ENCODE data around the gene TMEM260.
A peak's percentile ranks its signal among the peaks of the same experiment; 100 is the strongest.

TMEM260 gene

DNA sequence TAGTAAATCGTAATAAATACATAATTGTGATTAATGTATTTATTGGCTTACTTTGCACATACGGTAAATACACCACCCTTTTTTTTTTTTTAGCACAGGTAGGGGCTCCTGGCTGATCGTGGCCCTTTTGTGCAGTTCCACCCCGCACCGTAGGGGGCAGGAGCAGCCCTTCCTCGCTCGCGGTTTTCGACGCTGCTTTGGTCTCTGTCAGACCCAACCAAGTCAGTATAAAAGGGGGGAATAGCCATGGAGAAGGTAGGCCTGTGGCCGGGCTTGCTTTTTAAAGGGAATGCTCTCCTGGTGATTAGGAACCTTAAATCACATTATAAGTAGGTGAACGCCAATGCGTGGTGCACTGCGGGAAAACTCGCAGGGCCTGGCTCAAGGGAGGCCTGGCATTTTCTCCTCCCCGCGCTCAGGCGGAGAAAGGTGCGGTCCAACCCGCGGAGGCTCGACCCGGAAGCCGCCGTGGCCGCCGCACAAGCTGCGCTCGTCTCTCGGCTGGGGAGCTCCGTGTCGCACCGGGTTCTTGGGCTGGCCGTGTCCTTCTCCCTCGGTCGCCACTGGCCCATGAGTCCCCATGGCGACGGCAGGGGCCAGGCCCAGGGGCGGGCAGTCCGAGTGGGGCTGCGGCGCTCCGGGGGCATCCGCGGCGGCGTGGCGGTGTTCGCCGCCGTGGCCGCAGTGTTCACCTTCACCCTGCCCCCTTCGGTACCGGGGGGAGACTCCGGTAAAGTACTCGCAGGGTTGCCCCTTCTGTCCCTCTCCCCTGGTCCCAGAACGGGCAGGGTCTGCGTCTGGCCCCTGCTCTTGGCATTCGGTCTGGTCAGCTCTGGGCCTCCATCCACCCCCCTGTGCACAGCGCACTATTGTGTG is at the start of gene TMEM260:
TMEM260 (plus strand) TSS at position 454 of the 876 bp plus-strand sequence; CDS start at position 571, 117 bp downstream.
- peak; percentile 93 for DNase-seq (ENCODE audit: low spot score)

DNA sequence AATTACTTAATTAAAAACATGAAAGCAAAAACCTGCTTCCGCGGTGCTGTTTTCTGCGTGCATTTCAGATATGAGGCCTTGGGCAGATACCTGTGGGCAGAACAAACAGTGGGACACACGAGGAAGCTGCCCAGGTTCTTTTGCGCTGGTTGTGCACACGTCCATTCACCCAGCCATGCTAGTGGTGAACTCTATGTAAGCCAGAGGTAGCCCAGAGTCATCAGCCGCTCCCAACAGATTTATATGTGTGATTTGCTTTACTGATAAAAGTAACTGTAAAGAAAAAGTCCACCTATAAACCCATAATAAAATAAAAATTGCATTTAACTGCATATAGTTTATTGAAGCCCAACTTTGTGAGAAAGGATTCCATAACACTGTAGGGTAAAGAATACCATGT is 47.1 kb upstream of the TMEM260 start:
- DNase-seq (ENCODE audit: low spot score), result no peak

DNA sequence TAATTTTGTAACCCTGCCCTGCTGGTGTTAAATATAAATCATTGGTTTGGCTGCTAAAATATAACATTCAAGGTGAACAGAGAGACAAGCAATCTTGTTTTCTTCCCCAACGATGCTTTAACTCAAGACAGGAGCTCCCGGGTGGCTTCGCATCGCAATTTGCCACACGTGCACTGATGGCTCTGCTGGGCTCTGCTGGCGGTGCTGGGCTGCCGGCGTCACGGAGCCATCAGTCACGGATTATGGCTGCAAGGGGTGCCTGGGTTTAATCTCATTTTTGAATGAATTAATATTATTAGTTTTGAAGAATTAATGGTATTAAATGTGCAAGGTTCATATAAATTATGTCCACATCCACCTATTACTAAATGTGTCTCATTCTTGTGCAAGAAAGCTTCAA is 44.9 kb upstream of the TMEM260 start:
- DNase-seq (ENCODE audit: low spot score), result no peak

DNA sequence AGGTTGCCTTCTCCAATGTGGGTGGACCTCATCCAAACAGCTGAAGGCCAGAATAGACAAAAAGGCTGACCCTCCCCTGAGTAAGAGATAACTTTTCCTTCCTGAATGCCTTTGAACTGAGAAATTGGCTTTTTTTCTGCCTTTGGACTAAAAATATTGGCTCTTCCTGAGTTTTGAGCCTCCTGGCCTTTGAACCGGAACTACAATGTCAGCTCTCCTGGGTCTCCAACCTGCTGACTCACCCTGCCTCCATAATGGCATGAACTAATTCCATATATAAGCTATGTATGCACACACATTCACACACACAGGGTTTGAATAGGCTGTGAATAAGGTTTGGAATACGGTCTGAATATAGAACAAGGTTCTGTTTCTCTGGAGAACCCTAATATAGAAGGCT is 39.7 kb upstream of the TMEM260 start:
- DNase-seq (ENCODE audit: low spot score), result no peak

DNA sequence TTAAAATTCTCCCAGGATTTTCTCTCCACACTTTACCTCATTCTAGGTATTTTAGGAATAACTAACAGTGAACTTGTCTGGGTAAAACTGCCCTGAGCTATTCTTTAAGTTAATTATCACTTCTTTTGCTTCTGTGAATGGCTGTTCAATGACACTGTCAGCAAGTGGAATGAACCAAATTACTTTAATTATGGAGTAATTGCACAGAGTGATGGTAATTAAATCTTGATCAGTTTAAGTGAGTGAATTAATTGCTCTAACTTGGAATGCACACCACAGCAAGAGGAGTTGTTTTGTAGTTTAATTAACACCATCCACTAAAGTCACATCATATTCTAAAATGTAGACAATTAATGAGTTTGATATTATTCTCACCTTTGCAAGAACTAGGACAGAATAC is 36.2 kb upstream of the TMEM260 start:
- DNase-seq (ENCODE audit: low spot score), result no peak

DNA sequence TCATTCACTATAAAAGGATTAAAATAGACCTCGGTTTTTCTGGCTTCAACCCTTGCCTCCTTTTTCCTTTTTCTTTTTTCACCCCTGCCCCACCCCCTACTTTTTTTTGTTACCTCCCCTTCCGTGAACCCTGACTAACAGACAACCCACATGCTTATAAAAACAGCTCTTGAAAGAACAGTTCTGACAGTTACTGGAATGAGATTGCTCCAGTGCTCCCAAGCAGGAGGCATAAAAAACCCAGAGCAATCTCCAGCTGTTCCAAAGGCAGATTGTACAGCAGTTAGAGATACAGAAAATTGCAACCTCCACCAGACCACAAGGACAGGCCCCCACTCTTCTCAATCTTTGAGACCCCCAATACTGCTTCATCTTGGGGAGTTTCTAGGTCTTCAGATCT is 29.9 kb upstream of the TMEM260 start:
- no peak for DNase-seq (ENCODE audit: low spot score)

DNA sequence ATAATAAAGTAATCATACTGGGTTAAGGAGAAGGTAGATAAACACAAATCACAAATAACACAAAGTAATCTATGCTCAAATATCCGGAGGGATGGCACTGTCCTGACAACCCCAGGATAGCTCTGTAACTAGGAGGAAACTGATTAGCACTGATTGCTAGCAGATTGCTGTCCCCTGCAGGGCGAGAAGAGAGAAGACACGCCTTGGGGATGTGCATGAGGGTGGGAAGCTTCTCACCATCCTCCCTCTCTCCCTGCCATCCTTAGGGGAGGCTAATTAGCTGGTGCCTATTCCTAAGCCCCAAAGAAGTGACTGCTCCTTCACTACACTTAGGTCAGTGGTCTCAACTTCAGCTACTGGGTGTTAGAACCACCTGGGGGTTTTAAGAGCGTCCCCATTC is 27.0 kb upstream of the TMEM260 start:
- peak; percentile 67 for DNase-seq (ENCODE audit: low spot score)

DNA sequence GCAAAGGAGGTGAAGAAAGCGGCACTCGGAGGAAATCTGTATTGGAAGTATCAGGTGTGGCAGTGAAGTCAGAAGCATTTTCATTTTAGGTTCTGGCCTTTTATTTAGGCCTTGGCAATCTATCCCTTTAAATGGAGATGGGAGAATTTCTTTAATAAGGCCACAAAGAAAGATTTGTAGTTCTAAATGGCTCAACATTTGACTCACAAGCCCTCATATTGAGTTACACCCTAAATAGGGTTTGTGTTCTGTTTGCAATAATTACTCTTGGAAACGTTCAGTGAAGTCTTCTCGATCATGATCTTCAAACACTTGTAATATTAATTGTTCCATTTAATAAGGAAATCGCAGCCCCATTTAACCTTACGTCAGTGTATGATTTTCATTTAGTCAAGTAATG is 25.3 kb upstream of the TMEM260 start:
- DNase-seq (ENCODE audit: low spot score), result no peak

DNA sequence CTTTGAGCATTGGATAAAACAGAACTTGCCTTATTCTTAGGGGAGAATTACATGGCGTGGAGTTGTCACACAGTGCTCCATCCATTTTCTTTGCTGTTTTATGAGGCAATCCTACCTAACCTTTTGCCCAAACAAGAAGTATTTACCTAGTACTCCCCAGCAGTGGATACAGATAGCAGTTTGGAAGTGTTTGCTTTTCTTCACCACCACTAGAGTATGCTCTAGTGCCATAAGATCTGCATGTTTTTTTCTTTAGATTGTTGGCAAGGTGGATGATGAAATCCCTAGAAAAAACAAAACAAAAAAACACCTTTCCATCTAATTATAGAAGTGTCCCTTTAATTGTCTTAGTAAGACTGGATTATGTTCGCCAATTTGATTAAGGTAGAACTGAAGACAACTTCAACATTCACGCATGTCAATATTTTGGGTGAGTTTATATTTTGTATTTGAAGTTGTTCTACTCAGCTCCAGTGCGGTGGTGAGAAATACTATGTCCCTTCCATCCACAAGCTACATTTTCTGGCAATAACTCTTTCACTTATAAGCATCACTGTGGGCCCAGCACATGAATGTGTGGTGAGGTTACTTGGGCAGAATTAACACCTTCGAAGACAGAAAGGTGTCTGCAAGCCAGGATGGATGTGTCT is 23.6 kb upstream of the TMEM260 start:
- DNase-seq (ENCODE audit: low spot score), result peak; percentile 57

DNA sequence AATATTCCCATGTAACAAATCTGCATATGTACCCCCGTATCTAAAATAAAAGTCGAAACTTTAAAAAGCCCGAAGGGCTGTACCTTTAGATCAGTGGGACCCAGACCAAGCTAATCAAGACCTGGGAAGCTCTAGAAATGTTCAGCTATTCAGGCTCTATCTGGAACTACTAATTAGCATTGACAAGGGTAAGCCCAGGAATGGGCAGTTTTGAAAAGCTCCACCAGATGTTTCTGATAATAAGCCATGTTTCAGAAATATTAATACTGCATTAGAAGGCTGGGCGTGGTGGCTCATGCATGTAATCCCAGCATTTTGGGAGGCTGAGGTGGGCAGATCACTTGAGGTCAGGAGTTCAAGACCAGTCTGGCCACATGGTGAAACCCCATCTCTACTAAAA is 20.4 kb upstream of the TMEM260 start:
- no peak for DNase-seq (ENCODE audit: low spot score)

DNA sequence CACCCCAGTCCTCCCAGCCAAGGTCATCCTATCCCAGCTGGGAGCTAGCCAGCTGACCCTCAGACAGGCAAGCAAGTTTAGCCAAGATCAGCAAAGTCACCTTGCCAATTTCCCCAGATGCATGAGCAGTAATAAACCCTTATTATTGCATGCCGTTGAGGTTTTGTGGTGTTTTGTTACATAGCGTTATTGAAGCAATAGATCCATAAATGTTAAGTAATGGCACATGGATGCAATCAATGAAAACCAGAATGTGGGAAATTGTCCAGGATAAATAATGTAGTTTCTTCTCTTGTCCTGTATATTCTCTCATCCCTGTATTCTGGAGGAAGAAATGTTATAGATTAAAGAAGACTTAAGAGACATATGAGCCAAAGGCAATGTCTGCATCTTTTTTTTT is 18.0 kb upstream of the TMEM260 start:
- DNase-seq (ENCODE audit: low spot score), result no peak

DNA sequence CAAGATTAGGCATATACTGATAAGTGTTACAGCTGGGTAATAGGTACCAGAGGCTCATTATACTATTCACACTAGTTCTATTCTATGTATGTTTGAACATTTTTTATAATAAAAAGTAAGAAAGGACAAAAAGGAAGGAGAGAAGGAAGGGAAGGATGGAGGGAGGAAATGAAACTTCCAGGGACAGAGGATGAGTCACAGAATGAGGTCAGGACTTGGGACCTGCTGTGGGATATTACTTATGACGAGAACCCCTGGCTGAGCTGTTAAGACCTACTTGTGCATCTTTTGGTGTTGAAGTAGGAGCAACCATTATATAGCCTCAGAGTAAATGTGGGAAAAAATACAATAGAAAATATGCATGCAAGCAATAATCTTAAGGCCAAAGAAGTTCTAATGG is 16.7 kb upstream of the TMEM260 start:
- no peak for DNase-seq (ENCODE audit: low spot score)

DNA sequence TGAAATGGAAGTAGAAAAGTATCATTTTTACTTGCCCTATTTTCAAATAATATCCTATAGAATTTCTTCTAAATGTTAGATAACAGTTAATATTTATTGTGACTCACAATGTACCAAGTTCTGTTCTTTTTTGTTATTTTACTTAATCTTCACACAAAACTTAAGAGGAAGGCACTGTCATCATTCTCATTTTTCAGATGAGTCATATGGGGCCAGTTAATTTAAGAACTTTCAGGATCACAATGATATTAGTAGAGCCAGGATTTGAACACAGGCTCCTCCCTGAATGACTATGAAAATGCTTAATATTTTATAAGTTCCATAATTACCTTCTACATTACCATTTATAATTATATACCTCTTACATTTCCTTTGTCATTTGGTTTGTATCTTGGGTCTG is 10.4 kb upstream of the TMEM260 start:
- no peak for DNase-seq (ENCODE audit: low spot score)

DNA sequence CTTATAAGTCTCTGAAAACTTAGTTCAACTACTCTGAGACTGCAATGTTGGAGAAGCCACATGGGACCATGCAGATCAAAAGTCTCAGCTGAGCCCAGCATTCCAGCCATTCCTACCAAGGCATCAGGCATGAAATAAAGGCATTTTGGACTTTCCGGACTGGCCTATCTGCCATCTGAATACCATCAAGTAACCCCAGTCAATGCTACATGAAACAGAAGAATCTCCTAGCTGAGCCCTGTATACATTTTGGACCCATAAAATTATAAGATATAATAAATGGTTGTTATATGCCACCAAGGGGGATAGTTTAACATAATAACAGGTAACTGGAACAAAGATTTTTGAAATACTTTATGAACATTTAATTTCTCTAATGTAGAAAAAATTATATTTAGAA is 9.3 kb upstream of the TMEM260 start:
- DNase-seq (ENCODE audit: low spot score), result no peak

DNA sequence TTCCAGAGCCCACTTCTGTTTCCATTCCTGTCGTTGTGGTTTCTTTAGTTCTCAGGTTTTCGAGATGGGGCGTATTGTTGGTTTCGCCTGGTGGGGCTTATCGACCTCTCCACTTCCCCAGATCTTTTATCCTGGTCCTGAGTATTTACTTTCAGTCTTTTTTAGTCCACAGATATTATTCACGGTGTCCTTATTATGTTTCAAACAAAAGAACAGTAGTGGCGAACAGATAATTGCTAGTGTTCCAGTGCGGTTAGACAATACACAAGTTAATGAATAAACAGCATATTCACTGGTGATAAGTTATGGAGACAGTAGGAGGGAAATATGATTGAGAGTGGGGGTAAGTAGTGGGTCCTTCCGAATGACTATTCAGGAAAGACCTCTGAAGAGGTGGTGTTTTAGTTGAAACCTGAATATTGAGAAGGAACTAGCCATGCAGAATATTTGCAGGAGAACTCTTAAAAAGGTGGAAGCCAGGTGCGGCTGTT is 668 bp downstream of the TMEM260 start:
- no peak for DNase-seq (ENCODE audit: low spot score)

DNA sequence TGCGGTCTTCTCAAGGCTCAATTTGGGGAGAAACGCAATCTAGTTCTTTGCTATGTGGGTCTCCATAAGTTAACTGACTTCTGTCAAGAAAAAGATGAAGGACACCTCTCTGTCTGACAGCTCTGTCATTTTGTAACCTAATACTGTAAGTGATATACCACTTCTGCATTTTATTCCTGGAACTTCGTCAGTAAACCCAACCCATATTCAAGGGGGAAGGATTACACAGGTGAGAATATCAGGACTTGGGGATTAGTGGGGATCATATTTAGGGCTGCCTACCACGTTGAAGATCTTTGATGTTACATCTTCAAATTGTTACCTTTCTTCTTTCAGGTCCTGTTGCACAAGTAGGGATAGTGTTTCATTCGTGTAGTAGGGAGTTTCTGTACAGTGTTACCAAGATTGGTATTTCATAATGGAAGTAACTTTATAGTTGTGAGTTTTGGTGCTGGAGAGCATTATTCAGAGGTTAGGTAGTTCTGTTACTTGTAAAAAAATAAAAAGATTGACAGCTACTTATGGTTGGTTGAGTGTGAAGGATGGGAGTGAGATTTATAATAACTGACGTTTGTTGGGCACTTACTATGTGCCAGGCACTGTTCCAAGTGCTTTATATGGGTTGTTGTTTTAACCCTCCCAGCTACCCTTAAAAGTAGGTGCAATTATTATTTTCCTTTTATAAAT is 1.6 kb downstream of the TMEM260 start:
- DNase-seq (ENCODE audit: low spot score), result no peak

DNA sequence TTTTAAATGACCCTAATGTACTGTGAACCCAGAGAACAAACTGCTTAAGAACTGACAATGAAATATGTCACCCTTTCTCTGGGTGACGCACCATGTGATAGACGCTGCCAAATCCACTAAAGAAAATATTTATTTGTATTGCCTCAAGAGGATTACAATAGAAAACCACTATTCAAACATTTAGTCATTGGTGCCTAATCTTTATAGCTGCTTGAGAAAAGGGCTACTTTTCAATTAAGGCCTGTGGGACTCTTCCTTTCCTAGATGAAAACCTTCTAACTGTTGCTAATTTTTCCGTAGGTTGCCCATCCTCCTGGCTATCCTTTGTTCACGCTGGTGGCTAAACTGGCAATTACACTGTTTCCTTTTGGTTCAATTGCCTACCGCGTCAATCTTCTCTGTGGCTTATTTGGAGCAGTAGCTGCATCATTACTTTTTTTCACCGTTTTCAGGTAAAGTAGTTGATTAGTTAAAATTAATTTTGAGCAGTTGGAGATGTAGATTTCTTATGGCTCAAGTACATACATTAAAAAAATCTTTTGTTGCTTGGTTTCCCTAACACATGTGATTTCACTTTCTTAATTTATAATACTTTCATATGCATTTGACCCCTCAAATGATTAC is 6.0 kb downstream of the TMEM260 start:
- DNase-seq (ENCODE audit: low spot score), result no peak

DNA sequence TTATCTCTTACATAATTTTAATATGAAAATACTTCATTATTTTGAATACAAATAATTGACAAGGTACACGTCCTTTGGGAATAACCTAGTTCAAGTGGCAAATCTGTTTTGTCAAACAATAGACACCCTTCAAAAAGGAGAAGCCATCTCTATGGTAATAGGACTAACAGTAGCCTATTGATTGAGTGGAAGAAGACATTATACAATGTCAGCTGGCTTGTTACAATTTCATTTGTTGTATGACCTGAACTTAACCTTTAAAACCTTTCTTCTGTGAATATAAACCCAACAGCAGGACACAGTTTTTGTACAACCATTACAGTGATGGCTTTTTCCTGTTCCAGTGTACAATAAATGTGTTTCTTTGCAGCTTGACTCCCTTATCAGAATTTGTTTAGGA is 8.1 kb downstream of the TMEM260 start:
- DNase-seq (ENCODE audit: low spot score), result no peak

DNA sequence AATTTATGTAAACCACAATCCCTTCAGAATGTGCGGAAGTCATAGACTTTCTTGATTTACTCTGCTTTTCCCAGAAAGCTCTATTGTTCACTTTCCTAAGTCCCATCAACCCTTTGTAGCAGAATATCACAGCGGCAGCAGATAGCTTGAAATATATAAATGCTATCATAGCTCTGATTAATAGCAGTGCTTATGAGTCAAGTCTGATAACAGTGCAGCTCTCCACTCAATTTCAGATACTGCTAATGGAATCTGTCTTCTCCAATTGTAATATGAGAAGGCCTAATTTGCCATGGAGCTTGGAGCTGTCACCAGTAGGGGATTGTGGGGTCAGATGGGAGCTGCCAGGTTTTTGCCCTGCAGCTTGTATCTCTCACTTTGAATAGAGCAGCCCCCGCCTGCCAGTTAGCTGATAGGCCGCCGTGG is 10.9 kb downstream of the TMEM260 start:
- peak; percentile 42 for DNase-seq (ENCODE audit: low spot score)

DNA sequence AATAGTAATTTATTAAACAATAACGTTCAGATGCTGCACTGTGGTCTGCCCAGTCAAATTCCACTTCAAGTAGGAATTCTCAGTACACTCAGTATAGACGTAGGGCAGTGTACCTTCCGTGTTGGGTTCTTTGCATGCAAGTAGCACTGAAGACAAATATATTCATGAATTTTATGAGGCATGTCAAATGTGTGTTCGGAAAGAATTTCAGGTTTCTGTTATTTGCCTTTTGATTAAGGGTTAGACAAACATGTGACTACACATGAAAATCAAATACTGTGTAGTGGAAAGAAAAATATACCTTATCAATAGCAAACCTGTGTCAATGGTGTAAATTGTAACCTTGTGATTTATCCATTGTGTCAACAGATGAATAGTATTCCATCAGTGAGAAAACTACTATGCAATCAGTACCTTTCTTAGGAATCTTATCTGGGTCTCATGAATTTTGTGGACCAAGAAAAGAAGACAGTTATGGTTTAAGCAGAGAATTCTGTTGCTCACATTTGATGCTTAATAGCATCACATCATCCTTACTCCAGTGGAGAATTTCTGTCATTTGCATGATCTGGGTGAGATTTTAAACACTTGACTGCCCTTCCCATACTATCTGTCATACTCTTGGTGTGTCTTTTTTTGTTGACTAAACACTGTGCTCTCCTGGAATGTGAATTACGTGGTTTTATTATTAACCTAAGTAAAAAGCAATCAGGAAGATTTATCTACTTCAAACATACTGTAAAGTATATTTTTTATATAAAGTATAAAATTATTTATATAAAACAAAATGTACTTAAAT is 13.3 kb downstream of the TMEM260 start:
- DNase-seq (ENCODE audit: low spot score), result no peak

DNA sequence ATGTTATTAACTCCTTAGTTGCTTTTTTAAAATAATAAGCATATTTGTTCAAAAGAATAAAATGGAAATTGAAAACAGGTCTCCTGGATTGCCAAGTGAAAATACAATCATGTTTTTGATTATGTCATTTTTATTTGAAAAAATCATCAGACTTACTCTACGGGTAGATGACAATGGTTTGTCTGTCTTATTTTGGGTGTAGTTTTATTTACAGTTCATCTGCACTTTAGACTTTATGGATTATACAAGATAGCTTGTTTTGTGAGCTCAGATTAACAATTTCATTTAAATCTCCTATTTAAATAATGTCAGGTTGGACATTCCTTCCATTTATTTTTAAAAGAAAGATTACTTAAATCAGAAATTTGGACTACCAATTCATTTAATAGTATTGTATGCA is 14.8 kb downstream of the TMEM260 start:
- no peak for DNase-seq (ENCODE audit: low spot score)

DNA sequence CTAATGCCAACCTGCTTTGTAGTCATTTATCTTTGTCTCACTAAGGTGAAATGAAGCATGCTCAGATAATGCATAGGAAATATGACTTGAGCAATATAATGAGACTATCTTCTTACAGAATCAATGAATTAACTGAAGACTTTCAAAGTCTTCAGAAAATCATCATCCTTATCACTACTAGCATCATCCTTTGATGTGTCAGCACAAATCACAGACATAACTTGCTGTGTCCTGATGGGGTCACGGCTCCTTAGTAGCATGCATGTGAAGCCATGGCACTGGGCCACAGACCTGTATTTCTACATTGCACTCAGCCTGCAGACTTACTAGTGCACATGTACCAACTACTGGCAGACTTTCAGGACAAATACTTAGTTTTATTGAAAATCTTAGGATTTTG is 18.9 kb downstream of the TMEM260 start:
- DNase-seq (ENCODE audit: low spot score), result no peak
